A549 (cell line): Measurements from ENCODE around the gene PTPN4. TPM values are rescaled to one million over a fixed set of nuclear protein-coding genes. Genes with fewer than 3 reads are reported as not detected.

Experiments
- ATAC-seq, 2 experiments: fragments of 200-7000 bp in 1 of 2; fragments of >200 bp in 1 of 2; cut with Nextera tagmentation in 1 of 2; cut with Tn5 transposase in 1 of 2; 3 replicates each; pipeline versions ENCODE4 v1.8.0 to v1.9.1; 2018 to 2020; ENCODE audit warnings: mild to moderate bottlenecking in 1 of 2, moderate library complexity in 1 of 2
- CTCF ChIA-PET: fragments of 300-600 bp; sonication (Branson Sonifier 250); formaldehyde crosslinking; extraction: SDS; loops from one replicate; lab custom pipeline; 2021; ENCODE audit warnings: antibody characterized with exemption, inconsistent platforms; lab: Yijun Ruan, JAX
- POLR2A ChIA-PET: fragments of 350-600 bp; formaldehyde crosslinking; extraction: SDS; loops from one replicate; lab custom pipeline; 2021; ENCODE audit warnings: antibody characterized with exemption, inconsistent platforms; lab: Yijun Ruan, JAX
- DNase-seq, 2 experiments: peaks; one replicate each; pipeline versions ENCODE4 v3.0.0 to v3.0.0-alpha.2; 2011 to 2016; ENCODE audit warnings: low read depth in 1 of 2, low spot score in 1 of 2
- FAIRE-seq: peaks from 2 replicates; lab custom pipeline; 2011; peaks lifted over from hg19 to GRCh38; lab: Jason Lieb, UNC
- H3K27ac ChIP-seq, 2 experiments: fragments of >200 bp; sonication (Bioruptor Twin); formaldehyde crosslinking; 3 replicates each; pipeline ENCODE4 v1.5.1; 2016 to 2017
- H3K4me1 ChIP-seq: fragments of >200 bp; sonication (Bioruptor Twin); formaldehyde crosslinking; 3 replicates; pipeline ENCODE4 v1.6.1; 2016
- H3K4me2 ChIP-seq: fragments of >200 bp; sonication (Bioruptor Twin); formaldehyde crosslinking; 3 replicates; pipeline ENCODE4 v1.6.1; 2016
- H3K4me3 ChIP-seq: fragments of >200 bp; sonication (Bioruptor Twin); formaldehyde crosslinking; 3 replicates; pipeline ENCODE4 v1.5.1; 2016
- H3K9me3 ChIP-seq: fragments of >200 bp; sonication (Bioruptor Twin); formaldehyde crosslinking; 3 replicates; pipeline ENCODE4 v1.6.1; 2016
- ATOH8 ChIP-seq: fragments of 250-450 bp; sonication (Bioruptor Pico); IDR thresholded peaks from 2 replicates; pipeline ENCODE4 v1.5.0; 2020; ENCODE audit warnings: low read depth, mild to moderate bottlenecking, moderate library complexity
- BCL3 ChIP-seq: fragments of >200 bp; sonication (Bioruptor Twin); formaldehyde crosslinking; IDR thresholded peaks from 3 replicates; pipeline ENCODE4 v1.6.1; 2016
- CBX2 ChIP-seq: fragments of 200-600 bp; sonication (generic); IDR thresholded peaks from 2 replicates; pipeline ENCODE4 v1.6.1; 2016; ENCODE audit warnings: low read depth, mild to moderate bottlenecking, borderline replicate concordance
- CHD2 ChIP-seq: fragments of 150-350 bp; IDR thresholded peaks from 2 replicates; pipeline ENCODE4 v1.6.1; 2014; ENCODE audit warnings: low read length; ENCODE audit not compliant: partially characterized antibody
- CHD4 ChIP-seq: fragments of 200-600 bp; sonication (generic); IDR thresholded peaks from 2 replicates; pipeline ENCODE4 v1.6.1; 2016; ENCODE audit warnings: antibody characterized with exemption, mild to moderate bottlenecking, borderline replicate concordance
- E2F6 ChIP-seq: IDR thresholded peaks from 2 replicates; pipeline ENCODE4 v1.6.1; 2012; ENCODE audit warnings: low read depth, borderline replicate concordance
- EHF ChIP-seq: fragments of 250-450 bp; sonication (Bioruptor Pico); IDR thresholded peaks from 2 replicates; pipeline ENCODE4 v1.5.0; 2020; ENCODE audit warnings: mild to moderate bottlenecking
- ELK1 ChIP-seq: fragments of 150-350 bp; IDR thresholded peaks from 2 replicates; pipeline ENCODE4 v1.6.1; 2014; ENCODE audit warnings: low read depth, mild to moderate bottlenecking, low read length
- EP300 ChIP-seq, 2 experiments: fragments of >200 bp; sonication (Bioruptor Twin); formaldehyde crosslinking; IDR thresholded peaks; 2 replicates in 1 of 2; 3 replicates in 1 of 2; pipeline ENCODE4 v1.6.1; 2016 to 2017
- FOSL2 ChIP-seq, 2 experiments: fragments of 450-650 bp in 1 of 2; fragments of >200 bp in 1 of 2; sonication (Bioruptor Twin) in 1 of 2; formaldehyde crosslinking; IDR thresholded peaks; 2 replicates each; pipeline versions ENCODE4 v1.5.0 to v1.6.1; 2016 to 2020; ENCODE audit warnings: mild to moderate bottlenecking in 1 of 2, moderate library complexity in 1 of 2
- FOXS1 ChIP-seq: fragments of 250-450 bp; sonication (Bioruptor Pico); IDR thresholded peaks from 2 replicates; pipeline ENCODE4 v1.5.0; 2020; ENCODE audit warnings: mild to moderate bottlenecking, moderate library complexity
- GATA3 ChIP-seq: IDR thresholded peaks from 2 replicates; pipeline ENCODE4 v1.6.1; 2012; ENCODE audit warnings: borderline replicate concordance
- HDAC2 ChIP-seq: fragments of 200-600 bp; sonication (generic); IDR thresholded peaks from 2 replicates; pipeline ENCODE4 v1.6.1; 2016
- HES2 ChIP-seq: fragments of >200 bp; sonication (Bioruptor Twin); formaldehyde crosslinking; IDR thresholded peaks from 2 replicates; pipeline ENCODE4 v1.6.1; 2016
- HOXB5 ChIP-seq: fragments of 250-450 bp; sonication (Bioruptor Pico); IDR thresholded peaks from 2 replicates; pipeline ENCODE4 v1.5.0; 2020; ENCODE audit warnings: mild to moderate bottlenecking, moderate library complexity
- MAX ChIP-seq: IDR thresholded peaks from 2 replicates; pipeline ENCODE4 v1.6.1; 2012
- MYC ChIP-seq: IDR thresholded peaks from 2 replicates; pipeline ENCODE4 v1.6.1; 2012; ENCODE audit warnings: mild to moderate bottlenecking, inconsistent platforms, low read length, improper control_type of control experiment, borderline replicate concordance
- NFE2L2 ChIP-seq: fragments of 150-350 bp; conservative IDR thresholded peaks from 2 replicates; pipeline ENCODE4 v1.6.1; 2014; ENCODE audit warnings: low read length
- NPAS2 ChIP-seq: fragments of 250-450 bp; sonication (Bioruptor Pico); IDR thresholded peaks from 2 replicates; pipeline ENCODE4 v1.8.0; 2022; ENCODE audit warnings: mild to moderate bottlenecking, moderate library complexity, borderline replicate concordance
- NR3C1 ChIP-seq: fragments of >200 bp; sonication (Bioruptor Twin); formaldehyde crosslinking; IDR thresholded peaks from 3 replicates; pipeline ENCODE4 v1.6.1; 2017
- POLR2A ChIP-seq: IDR thresholded peaks from 2 replicates; pipeline ENCODE4 v1.6.1; 2012; ENCODE audit warnings: mild to moderate bottlenecking, low read length
- POLR2AphosphoS2 ChIP-seq: conservative IDR thresholded peaks from 2 replicates; pipeline ENCODE4 v1.6.1; 2012; ENCODE audit warnings: low read length, improper control_type of control experiment, inconsistent platforms
- RFX5 ChIP-seq: fragments of 450-650 bp; IDR thresholded peaks from 2 replicates; pipeline ENCODE4 v1.7.1; 2014; ENCODE audit warnings: antibody characterized with exemption, mild to moderate bottlenecking, moderate library complexity
- RNF2 ChIP-seq: fragments of 200-600 bp; sonication (generic); IDR thresholded peaks from 2 replicates; pipeline ENCODE4 v1.6.1; 2016; ENCODE audit warnings: low read depth, mild to moderate bottlenecking, antibody characterized with exemption, moderate library complexity, borderline replicate concordance
- SREBF2 ChIP-seq: fragments of 450-650 bp; IDR thresholded peaks from 2 replicates; pipeline ENCODE4 v1.6.1; 2014; ENCODE audit warnings: mild to moderate bottlenecking, moderate library complexity
- TP53 ChIP-seq: fragments of 250-450 bp; sonication (Bioruptor Pico); IDR thresholded peaks from 2 replicates; pipeline ENCODE4 v1.5.0; 2021; ENCODE audit warnings: mild to moderate bottlenecking, moderate library complexity
- WGBS: methylation state at CpG from one replicate; pipeline ENCODE4 v1.1.6; 2017; ENCODE audit errors: missing lambda C conversion rate; 5-methylcytosine and 5-hydroxymethylcytosine counted together
- polyA plus RNA-seq, 4 experiments: library from polyadenylated mRNA; depleted of rRNA in 3 of 4; stranded (reverse); fragments of >200 nt; fragmentation: RNase III in 1 of 4; extraction: RNeasy Plus Mini Kit Qiagen cat#74134 plus additional on column Dnase treatment in 1 of 4; gene quantifications; 2 replicates in 3 of 4; 3 replicates in 1 of 4; pipeline ENCODE4 v1.2.3, GENCODE V29; 2011 to 2017

The PTPN4 gene
- polyA plus RNA-seq, 2 of the 4 experiments (the other 2 are of a cell fraction) = 14.5 to 36.6 TPM

GRCh38 chr2:119732601-119733164 is 27.0 kb upstream of the PTPN4 start:
- no peak overlapping the region for H3K27ac ChIP-seq
- ChIA-PET CTCF (interaction anchor here (0.8 to 1.4 kb wide), 3 partner anchors 8 to 30 kb away, joined by 3 to 5 read pairs (median 3); no protein-coding TSS in a partner anchor), POLR2A (no interaction called here)
- no peak for DNase-seq
- no peak for ATAC-seq
- FAIRE-seq = no peak
- H3K9me3 ChIP-seq = no peaks in the 10 kb centered on the region
- no peak overlapping the region for H3K4me3 ChIP-seq
- no peak overlapping the region for H3K4me2 ChIP-seq
- no peaks in the 10 kb centered on the region for H3K4me1 ChIP-seq
- TF ChIP-seq NFE2L2 (no peak), GATA3 (no peak), HOXB5 (no peak), POLR2A (no peak), EP300 (IDR thresholded peaks at IDR 0.05) (no peak), HDAC2 (no peak), EHF (CRISPR knock-in tag) (no peak), CHD4 (no peak), ATOH8 (CRISPR knock-in tag) (no peak), CBX2 (no peak)
- WGBS = 76% methylated on average over 6 of the region's 6 CpGs

- TF ChIP-seq FOSL2 (IDR thresholded peaks at IDR 0.05) (no peak), FOSL2 (CRISPR knock-in tag; IDR thresholded peaks at IDR 0.05) (no peak), TP53 (CRISPR knock-in tag) (no peak), E2F6 (no peak)
- TF ChIP-seq, all 56 proteins: peak for 0
- no peak for ATAC-seq
- Histone ChIP-seq H3K4me1 (no peaks in the 10 kb centered on the region), H3K9me3 (no peaks in the 10 kb centered on the region), H3K27ac (no peak overlapping the region), H3K4me3 (no peak overlapping the region), H3K4me2 (no peak overlapping the region)
- no peak for DNase-seq
- FAIRE-seq = no peak
- ChIA-PET POLR2A (no interaction called here), CTCF (no interaction called here)
- 72% methylated on average over 4 of the region's 4 CpGs for WGBS
Observed at GRCh38 chr2:119734047-119734446, 25.7 kb upstream of the PTPN4 start.

GRCh38 chr2:119735565-119735964 is 24.2 kb upstream of the PTPN4 start:
- H3K9me3 ChIP-seq = no peaks in the 10 kb centered on the region
- POLR2A ChIA-PET = no interaction called here
- H3K27ac ChIP-seq = no peak overlapping the region
- TF ChIP-seq ELK1 = no peak
- TF ChIP-seq HOXB5 = no peak
- TF ChIP-seq MYC = no peak
- TF ChIP-seq MAX = no peak
- TF ChIP-seq SREBF2 = no peak
- no peak for TF ChIP-seq NR3C1
- no peak for TF ChIP-seq RFX5
- TF ChIP-seq GATA3 = no peak
- no peak for TF ChIP-seq NFE2L2
- TF ChIP-seq HES2 = no peak
- no peak for TF ChIP-seq BCL3
- TF ChIP-seq NPAS2 (CRISPR knock-in tag) = no peak
- TF ChIP-seq CHD2 = no peak
- no peak for TF ChIP-seq FOXS1 (CRISPR knock-in tag)
- no peak for TF ChIP-seq POLR2AphosphoS2
- no peak for TF ChIP-seq RNF2
- CTCF ChIA-PET = interaction anchor here (0.9 to 1.3 kb wide), 3 partner anchors 11 to 18 kb away, joined by 3 to 6 read pairs (median 3); no protein-coding TSS in a partner anchor
- no peak for DNase-seq
- FAIRE-seq = no peak
- H3K4me3 ChIP-seq = no peak overlapping the region
- WGBS = 92% methylated on average over 8 of the region's 8 CpGs
- no peak overlapping the region for H3K4me2 ChIP-seq
- H3K4me1 ChIP-seq = no peaks in the 10 kb centered on the region
- ATAC-seq = no peak
